Natural killer cell (primary cell): Measurements from ENCODE around the gene LAMC3. TPM values are rescaled to one million over a fixed set of nuclear protein-coding genes. Genes with fewer than 3 reads are reported as not detected.

Source experiments
- ATAC-seq, 3 donors: fragments of 150-1000 bp in 2 of 3; fragments of 200-7000 bp in 1 of 3; cut with Tn5 transposase; 1 replicate in 1 of 3; 2 replicates in 2 of 3; pipeline ENCODE4 v1.10.0; 2021; ENCODE audit warnings: mild to moderate bottlenecking in 2 of 3, moderate library complexity in 2 of 3
- DNase-seq, 2 donors: peaks; one replicate each; pipeline versions ENCODE4 v3.0.0 to v3.0.0-alpha.2; 2013 to 2021; ENCODE audit warnings: mixed read lengths in 1 of 2
- H3K27ac ChIP-seq: one replicate; pipeline ENCODE4 v1.5.1; 2013; ENCODE audit warnings: mild to moderate bottlenecking, low read length
- H3K27me3 ChIP-seq: one replicate; pipeline ENCODE4 v1.6.1; 2013; ENCODE audit warnings: low read length; ENCODE audit not compliant: control insufficient read depth, insufficient read depth
- H3K36me3 ChIP-seq: one replicate; pipeline ENCODE4 v1.6.1; 2013; ENCODE audit warnings: low read length; ENCODE audit not compliant: control insufficient read depth, insufficient read depth
- H3K4me1 ChIP-seq: one replicate; pipeline ENCODE4 v1.6.1; 2013; ENCODE audit warnings: low read length; ENCODE audit not compliant: control insufficient read depth, insufficient read depth
- H3K4me3 ChIP-seq: one replicate; pipeline ENCODE4 v1.5.1; 2013; ENCODE audit warnings: low read length
- H3K9me3 ChIP-seq: one replicate; pipeline ENCODE4 v1.6.1; 2013; ENCODE audit warnings: low read length; ENCODE audit not compliant: control insufficient read depth, insufficient read depth
- H3K27ac Mint-ChIP-seq, 2 donors: one replicate each; pipeline ENCODE4 v1.8.0; 2022; ENCODE audit warnings: mild to moderate bottlenecking in 2 of 2, mixed read lengths in 2 of 2, moderate library complexity in 1 of 2
- H3K27me3 Mint-ChIP-seq, 2 donors: one replicate each; pipeline ENCODE4 v1.8.0; 2022; ENCODE audit warnings: low read depth in 2 of 2, mixed read lengths in 2 of 2
- H3K36me3 Mint-ChIP-seq: one replicate; pipeline ENCODE4 v1.8.0; 2022; ENCODE audit warnings: mixed read lengths
- H3K4me1 Mint-ChIP-seq, 2 donors: one replicate each; pipeline ENCODE4 v1.8.0; 2022; ENCODE audit warnings: mixed read lengths in 2 of 2
- H3K4me3 Mint-ChIP-seq: one replicate; pipeline ENCODE4 v1.8.0; 2022; ENCODE audit warnings: mild to moderate bottlenecking, moderate library complexity, mixed read lengths
- H3K9me3 Mint-ChIP-seq, 2 donors: one replicate each; pipeline ENCODE4 v1.8.0; 2022; ENCODE audit warnings: mixed read lengths in 2 of 2
- CTCF ChIP-seq: fragments of 200-600 bp; IDR thresholded peaks from one replicate; pipeline ENCODE4 v1.8.0; 2022; ENCODE audit warnings: antibody characterized with exemption
- WGBS: methylation state at CpG from one replicate; pipeline ENCODE4 v1.1.7; 2013; ENCODE audit warnings: missing lambda C conversion rate; ENCODE audit not compliant: insufficient coverage; 5-methylcytosine and 5-hydroxymethylcytosine counted together
- intact Hi-C: fragments of 100-400 bp; cut with micrococcal nuclease; formaldehyde crosslinking; loops from one replicate; pipeline ENCODE4 v1.14.2; 2022
- total RNA-seq, 4 donors: library from RNA; stranded (reverse); fragments of 120-200 nt in 1 of 4; gene quantifications; one replicate each; pipeline versions ENCODE4 v1.2.3 to v1.2.4, GENCODE V29; 2013 to 2022

LAMC3 gene
- total RNA-seq, 3 donors from 2014 or later (not counting 1 experiment from before 2014, with no cell fraction given) = not detected

- no peak overlapping the region for H3K27ac ChIP-seq
- no peak overlapping the region for H3K27ac Mint-ChIP-seq
- no peak for TF ChIP-seq CTCF
Measured at GRCh38 chr9:131100445-131100844, 91.5 kb downstream of the LAMC3 start.

GRCh38 chr9:131101207-131101964, 92.4 kb downstream of the LAMC3 start:
- Histone ChIP-seq H3K4me1 (peaks cover 3% of the 10 kb centered on the region), H3K27ac (no peak overlapping the region), H3K9me3 (no peaks in the 10 kb centered on the region), H3K27me3 (no peaks in the 10 kb centered on the region), H3K4me3 (no peak overlapping the region), H3K36me3 (no peaks in the 10 kb centered on the region)
- no peak for TF ChIP-seq CTCF
- H3K27me3 Mint-ChIP-seq = peaks cover 8 to 14% of the 10 kb centered on the region in 2 donors
- no peaks in the 10 kb centered on the region for H3K4me1 Mint-ChIP-seq
- no peak overlapping the region for H3K4me3 Mint-ChIP-seq
- no peaks in the 10 kb centered on the region for H3K9me3 Mint-ChIP-seq
- H3K27ac Mint-ChIP-seq = no peak overlapping the region
- no peaks in the 10 kb centered on the region for H3K36me3 Mint-ChIP-seq
- DNase-seq (no peak), ATAC-seq (no peak)
- WGBS = 87% methylated on average over 11 of the region's 11 CpGs
- intact Hi-C loops = no loop called here

More at GRCh38 chr9:131100445-131100844, 91.5 kb downstream of the LAMC3 start:
- intact Hi-C loops = no loop called here
- ATAC-seq (no peak), DNase-seq (no peak)
- Histone ChIP-seq H3K4me1 (peaks cover 3% of the 10 kb centered on the region), H3K9me3 (no peaks in the 10 kb centered on the region), H3K36me3 (no peaks in the 10 kb centered on the region), H3K27me3 (peaks cover 3% of the 10 kb centered on the region), H3K4me3 (no peak overlapping the region)
- Mint-ChIP-seq H3K4me3 (no peak overlapping the region), H3K27me3 (peaks cover 15 to 21% of the 10 kb centered on the region in 2 donors), H3K36me3 (no peaks in the 10 kb centered on the region), H3K4me1 (no peaks in the 10 kb centered on the region), H3K9me3 (no peaks in the 10 kb centered on the region)
- WGBS = 81% methylated on average over 9 of the region's 9 CpGs

GRCh38 chr9:131103024-131103423, 94.0 kb downstream of the LAMC3 start:
- Histone ChIP-seq H3K9me3 (no peaks in the 10 kb centered on the region), H3K36me3 (no peaks in the 10 kb centered on the region), H3K27ac (no peak overlapping the region), H3K4me3 (no peak overlapping the region), H3K4me1 (no peaks in the 10 kb centered on the region), H3K27me3 (no peaks in the 10 kb centered on the region)
- intact Hi-C loops = no loop called here
- Mint-ChIP-seq H3K36me3 (no peaks in the 10 kb centered on the region), H3K4me3 (no peak overlapping the region), H3K27me3 (peaks cover 0 to 5% of the 10 kb centered on the region in 2 donors), H3K4me1 (no peaks in the 10 kb centered on the region), H3K27ac (no peak overlapping the region), H3K9me3 (no peaks in the 10 kb centered on the region)
- WGBS = 86% methylated on average over 8 of the region's 9 CpGs
- DNase-seq (no peak), ATAC-seq (no peak)
- no peak for TF ChIP-seq CTCF

- H3K27ac ChIP-seq = no peak overlapping the region
- no peaks in the 10 kb centered on the region for H3K4me1 Mint-ChIP-seq
- no peaks in the 10 kb centered on the region for H3K36me3 Mint-ChIP-seq
- H3K9me3 Mint-ChIP-seq = no peaks in the 10 kb centered on the region
- H3K27me3 Mint-ChIP-seq = peaks cover 0 to 2% of the 10 kb centered on the region in 2 donors
- H3K4me1 ChIP-seq = no peaks in the 10 kb centered on the region
- H3K4me3 ChIP-seq = no peak overlapping the region
- no peaks in the 10 kb centered on the region for H3K27me3 ChIP-seq
- H3K27ac Mint-ChIP-seq = no peak overlapping the region
- WGBS = 90% methylated on average over 3 of the region's 3 CpGs
- no peaks in the 10 kb centered on the region for H3K9me3 ChIP-seq
- H3K4me3 Mint-ChIP-seq = no peak overlapping the region
- TF ChIP-seq CTCF = no peak
- intact Hi-C loops = no loop called here
- H3K36me3 ChIP-seq = no peaks in the 10 kb centered on the region
- ATAC-seq (no peak), DNase-seq (no peak)
Measured at GRCh38 chr9:131103535-131103934, 94.6 kb downstream of the LAMC3 start.
